Measurements from ENCODE around the gene PERM1. TPM values are rescaled to one million over a fixed set of nuclear protein-coding genes. Genes with fewer than 3 reads are reported as not detected.

PERM1 gene
- total RNA-seq, 2 donors from 2014 or later: not detected

GRCh38 chr1:936348-937264 is 45.3 kb downstream of the PERM1 start:
- no peaks in the 10 kb centered on the region for H3K9me3 ChIP-seq (ENCODE audit: control insufficient read depth, low read length, poor library complexity, severe bottlenecking)
- Mint-ChIP-seq H3K27me3 (peaks cover 28% of the 10 kb centered on the region), H3K4me3 (no peak overlapping the region), H3K27ac (no peak overlapping the region), H3K36me3 (ENCODE audit: low read depth) (no peaks in the 10 kb centered on the region), H3K4me1 (peaks cover 8% of the 10 kb centered on the region)
- ATAC-seq: no peak
- no peak for DNase-seq

- Mint-ChIP-seq H3K36me3 (ENCODE audit: low read depth) (no peaks in the 10 kb centered on the region), H3K4me3 (no peak overlapping the region), H3K27me3 (peaks cover 27% of the 10 kb centered on the region), H3K4me1 (peaks cover 8% of the 10 kb centered on the region), H3K27ac (no peak overlapping the region)
- ATAC-seq (no peak), DNase-seq (no peak)
- H3K9me3 ChIP-seq (ENCODE audit: control insufficient read depth, low read length, poor library complexity, severe bottlenecking): no peaks in the 10 kb centered on the region
These were observed 46.1 kb downstream of the PERM1 start for GRCh38 chr1:935751-936231.

- Mint-ChIP-seq H3K27me3 (peaks cover 27% of the 10 kb centered on the region), H3K4me3 (no peak overlapping the region), H3K27ac (no peak overlapping the region), H3K4me1 (peaks cover 7% of the 10 kb centered on the region), H3K36me3 (ENCODE audit: low read depth) (no peaks in the 10 kb centered on the region)
- DNase-seq (no peak), ATAC-seq (no peak)
- no peaks in the 10 kb centered on the region for H3K9me3 ChIP-seq (ENCODE audit: control insufficient read depth, low read length, poor library complexity, severe bottlenecking)
These were observed 46.7 kb downstream of the PERM1 start for GRCh38 chr1:934991-935750.

GRCh38 chr1:933603-933940 is 48.3 kb downstream of the PERM1 start:
- ATAC-seq: no peak
- no peak for DNase-seq
- Mint-ChIP-seq H3K27ac (no peak overlapping the region), H3K27me3 (peaks cover 29% of the 10 kb centered on the region), H3K4me3 (no peak overlapping the region), H3K4me1 (peaks cover 7% of the 10 kb centered on the region), H3K36me3 (ENCODE audit: low read depth) (no peaks in the 10 kb centered on the region)
- no peaks in the 10 kb centered on the region for H3K9me3 ChIP-seq (ENCODE audit: control insufficient read depth, low read length, poor library complexity, severe bottlenecking)

GRCh38 chr1:932776-933602 is 48.9 kb downstream of the PERM1 start:
- ATAC-seq (no peak), DNase-seq (no peak)
- H3K4me3 Mint-ChIP-seq: no peak overlapping the region
- H3K36me3 Mint-ChIP-seq (ENCODE audit: low read depth): no peaks in the 10 kb centered on the region
- H3K4me1 Mint-ChIP-seq: peaks cover 7% of the 10 kb centered on the region
- no peaks in the 10 kb centered on the region for H3K9me3 ChIP-seq (ENCODE audit: control insufficient read depth, low read length, poor library complexity, severe bottlenecking)
- peaks cover 25% of the 10 kb centered on the region for H3K27me3 Mint-ChIP-seq
- H3K27ac Mint-ChIP-seq: no peak overlapping the region

GRCh38 chr1:932173-932510 is 49.8 kb downstream of the PERM1 start:
- H3K27me3 Mint-ChIP-seq: peaks cover 30% of the 10 kb centered on the region
- H3K36me3 Mint-ChIP-seq (ENCODE audit: low read depth): no peaks in the 10 kb centered on the region
- no peak overlapping the region for H3K4me3 Mint-ChIP-seq
- DNase-seq (no peak), ATAC-seq (no peak)
- peaks cover 7% of the 10 kb centered on the region for H3K4me1 Mint-ChIP-seq
- H3K27ac Mint-ChIP-seq: no peak overlapping the region
- no peaks in the 10 kb centered on the region for H3K9me3 ChIP-seq (ENCODE audit: control insufficient read depth, low read length, poor library complexity, severe bottlenecking)

GRCh38 chr1:931380-932172 is 50.3 kb downstream of the PERM1 start:
- Mint-ChIP-seq H3K4me3 (no peak overlapping the region), H3K27me3 (peaks cover 35% of the 10 kb centered on the region), H3K4me1 (peaks cover 7% of the 10 kb centered on the region), H3K36me3 (ENCODE audit: low read depth) (no peaks in the 10 kb centered on the region), H3K27ac (no peak overlapping the region)
- ATAC-seq (no peak), DNase-seq (no peak)
- no peaks in the 10 kb centered on the region for H3K9me3 ChIP-seq (ENCODE audit: control insufficient read depth, low read length, poor library complexity, severe bottlenecking)

- ATAC-seq (no peak), DNase-seq (no peak)
- H3K27me3 Mint-ChIP-seq: peaks cover 44% of the 10 kb centered on the region
- no peak overlapping the region for H3K27ac Mint-ChIP-seq
- peaks cover 7% of the 10 kb centered on the region for H3K4me1 Mint-ChIP-seq
- no peaks in the 10 kb centered on the region for H3K9me3 ChIP-seq (ENCODE audit: control insufficient read depth, low read length, poor library complexity, severe bottlenecking)
- H3K4me3 Mint-ChIP-seq: no peak overlapping the region
- no peaks in the 10 kb centered on the region for H3K36me3 Mint-ChIP-seq (ENCODE audit: low read depth)
These were observed 51.2 kb downstream of the PERM1 start for GRCh38 chr1:930633-931138.

- no peaks in the 10 kb centered on the region for H3K9me3 ChIP-seq (ENCODE audit: control insufficient read depth, low read length, poor library complexity, severe bottlenecking)
- Mint-ChIP-seq H3K4me1 (peaks cover 7% of the 10 kb centered on the region), H3K4me3 (no peak overlapping the region), H3K27me3 (peaks cover 37% of the 10 kb centered on the region), H3K27ac (no peak overlapping the region), H3K36me3 (ENCODE audit: low read depth) (no peaks in the 10 kb centered on the region)
- ATAC-seq (no peak), DNase-seq (no peak)
These were observed 51.9 kb downstream of the PERM1 start for GRCh38 chr1:929712-930632.

GRCh38 chr1:928825-929661 is 52.9 kb downstream of the PERM1 start:
- no peak for ATAC-seq
- Mint-ChIP-seq H3K4me3 (no peak overlapping the region), H3K36me3 (ENCODE audit: low read depth) (no peaks in the 10 kb centered on the region), H3K27me3 (peaks cover 35% of the 10 kb centered on the region), H3K4me1 (peaks cover 5% of the 10 kb centered on the region), H3K27ac (no peak overlapping the region)
- no peaks in the 10 kb centered on the region for H3K9me3 ChIP-seq (ENCODE audit: control insufficient read depth, low read length, poor library complexity, severe bottlenecking)
- DNase-seq: no peak

- no peak for DNase-seq
- H3K9me3 ChIP-seq (ENCODE audit: control insufficient read depth, low read length, poor library complexity, severe bottlenecking): no peaks in the 10 kb centered on the region
- Mint-ChIP-seq H3K36me3 (ENCODE audit: low read depth) (no peaks in the 10 kb centered on the region), H3K4me3 (no peak overlapping the region), H3K27me3 (peaks cover 35% of the 10 kb centered on the region), H3K27ac (no peak overlapping the region), H3K4me1 (peaks cover 9% of the 10 kb centered on the region)
- ATAC-seq: no peak
These were observed 54.1 kb downstream of the PERM1 start for GRCh38 chr1:927748-928147.
